H9 (cell line): ENCODE data around the gene TIMM9. TPM values are rescaled to one million over a fixed set of nuclear protein-coding genes. Genes with fewer than 3 reads are reported as not detected.
A peak's percentile ranks its signal among the peaks of the same experiment; 100 is the strongest.

Experiments used
- DNase-seq: peaks from one replicate; pipeline ENCODE4 v3.0.0-alpha.2; 2017
- H2AFZ ChIP-seq: one replicate; pipeline ENCODE4 v1.6.1; 2013; ENCODE audit warnings: mild to moderate bottlenecking, low read length, control low read depth, moderate library complexity
- H2AK5ac ChIP-seq: 2 replicates; pipeline ENCODE4 v1.6.1; 2013; ENCODE audit warnings: low read length, control low read depth, mixed read lengths; ENCODE audit not compliant: insufficient read length
- H2BK120ac ChIP-seq: one replicate; pipeline ENCODE4 v1.6.1; 2013; ENCODE audit warnings: low read depth, mild to moderate bottlenecking, low read length, control low read depth, inconsistent platforms; ENCODE audit not compliant: poor library complexity, severe bottlenecking
- H2BK12ac ChIP-seq: 2 replicates; pipeline ENCODE4 v1.6.1; 2013; ENCODE audit warnings: low read length, control low read depth, mixed read lengths, low read depth; ENCODE audit not compliant: insufficient read length
- H2BK15ac ChIP-seq: 2 replicates; pipeline ENCODE4 v1.6.1; 2013; ENCODE audit warnings: low read depth, low read length, control low read depth
- H2BK20ac ChIP-seq: one replicate; pipeline ENCODE4 v1.6.1; 2013; ENCODE audit warnings: low read depth, mild to moderate bottlenecking, low read length, control low read depth, inconsistent platforms; ENCODE audit not compliant: poor library complexity, severe bottlenecking
- H2BK5ac ChIP-seq: 2 replicates; pipeline ENCODE4 v1.6.1; 2013; ENCODE audit warnings: low read length, control low read depth, mixed read lengths; ENCODE audit not compliant: insufficient read length
- H3K14ac ChIP-seq: 2 replicates; pipeline ENCODE4 v1.6.1; 2013; ENCODE audit warnings: low read length, control low read depth; ENCODE audit not compliant: insufficient read depth
- H3K18ac ChIP-seq: 2 replicates; pipeline ENCODE4 v1.6.1; 2013; ENCODE audit warnings: low read depth, mild to moderate bottlenecking, mixed read lengths, low read length, control low read depth; ENCODE audit not compliant: insufficient read length
- H3K23ac ChIP-seq: 2 replicates; pipeline ENCODE4 v1.6.1; 2013; ENCODE audit warnings: low read length, control low read depth, mixed read lengths, low read depth; ENCODE audit not compliant: insufficient read length
- H3K23me2 ChIP-seq: 2 replicates; pipeline ENCODE4 v1.6.1; 2013; ENCODE audit warnings: low read depth, mild to moderate bottlenecking, mixed read lengths, low read length, control low read depth; ENCODE audit not compliant: insufficient read length, poor library complexity, severe bottlenecking
- H3K27ac ChIP-seq: 2 replicates; pipeline ENCODE4 v1.5.1; 2013; ENCODE audit warnings: low read length, control low read depth, mixed read lengths, low read depth; ENCODE audit not compliant: insufficient read length
- H3K27me3 ChIP-seq: 2 replicates; pipeline ENCODE4 v1.6.1; 2013; ENCODE audit warnings: low read length, control low read depth, inconsistent platforms; ENCODE audit not compliant: insufficient read depth
- H3K4ac ChIP-seq: 2 replicates; pipeline ENCODE4 v1.6.1; 2013; ENCODE audit warnings: low read depth, mild to moderate bottlenecking, control low read depth, inconsistent platforms, low read length, moderate library complexity
- H3K4me1 ChIP-seq: 2 replicates; pipeline ENCODE4 v1.6.1; 2013; ENCODE audit warnings: low read length, control low read depth, inconsistent platforms; ENCODE audit not compliant: insufficient read depth
- H3K4me2 ChIP-seq: 2 replicates; pipeline ENCODE4 v1.6.1; 2013; ENCODE audit warnings: low read length, control low read depth, mixed read lengths; ENCODE audit not compliant: insufficient read length, insufficient read depth
- H3K56ac ChIP-seq: 2 replicates; pipeline ENCODE4 v1.6.1; 2013; ENCODE audit warnings: low read depth, mild to moderate bottlenecking, mixed read lengths, low read length, control low read depth; ENCODE audit not compliant: insufficient read length
- H3K79me1 ChIP-seq: 2 replicates; pipeline ENCODE4 v1.6.1; 2013; ENCODE audit warnings: low read depth, mild to moderate bottlenecking, moderate library complexity, low read length, control low read depth, inconsistent platforms; ENCODE audit not compliant: insufficient read depth, poor library complexity, severe bottlenecking
- H3K79me2 ChIP-seq: 2 replicates; pipeline ENCODE4 v1.6.1; 2013; ENCODE audit warnings: low read length, control low read depth, inconsistent platforms; ENCODE audit not compliant: insufficient read depth
- H3K9ac ChIP-seq: 2 replicates; pipeline ENCODE4 v1.6.1; 2013; ENCODE audit warnings: low read length, control low read depth, mixed read lengths; ENCODE audit not compliant: insufficient read length; ENCODE audit errors: extremely low read depth
- H3K9me3 ChIP-seq: one replicate; pipeline ENCODE4 v1.6.1; 2013; ENCODE audit warnings: low read depth, low read length, inconsistent platforms; ENCODE audit not compliant: control insufficient read depth
- H3T11ph ChIP-seq: one replicate; pipeline ENCODE4 v1.6.1; 2013; ENCODE audit warnings: mild to moderate bottlenecking, low read length, control low read depth, inconsistent platforms
- H4K20me1 ChIP-seq: one replicate; pipeline ENCODE4 v1.6.1; 2013; ENCODE audit not compliant: control insufficient read depth, insufficient read length, insufficient read depth
- H4K5ac ChIP-seq: 2 replicates; pipeline ENCODE4 v1.6.1; 2013; ENCODE audit warnings: low read depth, mild to moderate bottlenecking, mixed read lengths, low read length, control low read depth; ENCODE audit not compliant: insufficient read length
- H4K8ac ChIP-seq: replicated peaks from 2 replicates; pipeline ENCODE4 v1.6.1; 2013; ENCODE audit warnings: low read length, control low read depth, mixed read lengths, low read depth; ENCODE audit not compliant: insufficient read length
- H4K91ac ChIP-seq: 2 replicates; pipeline ENCODE4 v1.6.1; 2013; ENCODE audit warnings: low read depth, mild to moderate bottlenecking, moderate library complexity, mixed read lengths, low read length, control low read depth; ENCODE audit not compliant: insufficient read length
- H3K27ac Mint-ChIP-seq, 3 experiments: 2 replicates in 2 of 3; 3 replicates in 1 of 3; pipeline ENCODE4 v1.8.0; 2020 to 2021; ENCODE audit warnings: mixed read lengths in 3 of 3, mild to moderate bottlenecking in 1 of 3, moderate library complexity in 1 of 3
- H3K27me3 Mint-ChIP-seq: 2 replicates; pipeline ENCODE4 v1.8.0; 2021; ENCODE audit warnings: low read depth, mild to moderate bottlenecking, moderate library complexity, mixed read lengths
- H3K36me3 Mint-ChIP-seq, 3 experiments: 2 replicates in 2 of 3; 3 replicates in 1 of 3; pipeline ENCODE4 v1.8.0; 2020 to 2021; ENCODE audit warnings: low read depth in 3 of 3, mixed read lengths in 3 of 3; ENCODE audit not compliant: insufficient read depth in 1 of 3
- H3K4me1 Mint-ChIP-seq, 2 experiments: 2 replicates each; pipeline ENCODE4 v1.8.0; 2020; ENCODE audit warnings: mixed read lengths in 2 of 2
- H3K4me3 Mint-ChIP-seq, 2 experiments: 2 replicates in 1 of 2; 3 replicates in 1 of 2; pipeline ENCODE4 v1.8.0; 2020 to 2021; ENCODE audit warnings: mild to moderate bottlenecking in 2 of 2, mixed read lengths in 2 of 2, moderate library complexity in 1 of 2
- H3K9me3 Mint-ChIP-seq, 2 experiments: 2 replicates in 1 of 2; 3 replicates in 1 of 2; pipeline ENCODE4 v1.8.0; 2020; ENCODE audit warnings: mild to moderate bottlenecking in 2 of 2, mixed read lengths in 2 of 2, moderate library complexity in 1 of 2
- WGBS: extraction: QIAGEN DNeasy Blood & Tissue Kit; methylation state at CpG from one replicate; pipeline ENCODE4 v1.1.7; 2013; ENCODE audit warnings: missing lambda C conversion rate, low lambda C conversion rate, mixed read lengths; ENCODE audit not compliant: insufficient read length; ENCODE audit errors: extremely low coverage; 5-methylcytosine and 5-hydroxymethylcytosine counted together
- long read RNA-seq: library from polyadenylated mRNA; unstranded; transcript quantifications from one replicate; pipeline ENCODE4 v2.0.0, GENCODE V29; 2020
- total RNA-seq: library from RNA; stranded (reverse); gene quantifications from 2 replicates; pipeline ENCODE4 v1.2.1, GENCODE V29; 2021
- TF ChIP-seq, protein P1 (sequence below): fragments of 200-600 bp; sonication (generic); conservative IDR thresholded peaks from 3 replicates; pipeline ENCODE4 v1.8.0; 2021; ENCODE audit warnings: antibody characterized with exemption, mild to moderate bottlenecking

The TIMM9 gene, protein sequence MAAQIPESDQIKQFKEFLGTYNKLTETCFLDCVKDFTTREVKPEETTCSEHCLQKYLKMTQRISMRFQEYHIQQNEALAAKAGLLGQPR
- total RNA-seq: 51.4 and 52.3 TPM in 2 replicates
- long read RNA-seq, partial matches to known transcripts: 44 of 51 reads
- long read RNA-seq, other reads (novel, unspliced or antisense): 5 of 51 reads

DNA sequence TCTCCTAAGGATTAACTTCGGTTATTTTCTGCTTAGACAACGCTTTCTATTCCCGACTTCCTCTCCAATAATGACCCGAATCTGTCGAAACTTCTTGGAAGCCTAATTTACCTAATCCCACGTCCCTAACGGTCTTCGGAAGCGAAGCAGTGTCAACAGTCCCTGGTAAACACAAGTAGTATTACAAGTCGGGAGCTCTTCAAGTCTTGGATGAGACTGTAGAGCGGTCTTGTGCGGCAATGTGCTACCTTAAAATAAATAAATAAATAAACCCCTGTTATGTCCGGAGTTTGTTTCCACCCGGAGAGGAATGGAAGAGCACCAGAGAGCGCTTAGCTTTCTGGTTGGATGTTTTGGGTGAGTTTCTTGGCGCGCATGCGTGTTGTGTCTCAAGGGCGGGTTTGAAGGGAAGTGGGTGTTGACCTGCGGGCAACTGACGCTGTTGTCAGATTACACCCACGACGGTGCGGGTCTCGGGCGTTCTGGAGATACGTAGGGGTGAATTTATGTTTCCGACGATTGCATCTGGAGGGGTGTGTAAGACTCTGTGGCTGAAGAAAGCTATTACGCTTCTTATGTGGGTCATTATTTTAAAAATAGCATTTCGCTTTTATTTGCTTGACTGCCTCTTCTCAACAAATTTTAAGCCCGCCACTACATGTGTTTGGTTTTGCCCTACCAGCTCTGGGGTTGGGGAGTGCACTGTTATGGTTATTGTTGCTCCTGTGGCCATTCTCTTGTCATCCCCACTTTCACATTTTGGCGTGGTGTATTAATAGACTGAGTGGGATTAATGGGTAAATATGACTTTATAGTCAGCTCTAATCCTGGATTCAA is at the start of gene TIMM9, which contains the start of gene KIAA0586:
Gene TIMM9, minus strand, starts transcription at position 251 of the 837 bp plus-strand sequence. CDS start 15,586 bp downstream, outside the sequence.
Gene KIAA0586, plus strand, starts transcription at position 439 of the 837 bp plus-strand sequence. CDS start 546 bp downstream, outside the sequence.
- Histone ChIP-seq H3K9ac (peak within 1 kb of the TSS; percentile 69), H3K9me3 (no peaks in the 10 kb centered on the region), H3K14ac (peak within 1 kb of the TSS; percentile 62), H2BK120ac (no peak within 1 kb of the TSS), H2AK5ac (no peak within 1 kb of the TSS), H4K91ac (no peak within 1 kb of the TSS), H3K4me2 (peak within 1 kb of the TSS; percentile 88), H3T11ph (no peak within 1 kb of the TSS), H4K5ac (no peak within 1 kb of the TSS), H3K23ac (no peak within 1 kb of the TSS), H2BK15ac (no peak within 1 kb of the TSS), H3K18ac (peak within 1 kb of the TSS; percentile 15), H2BK5ac (no peak within 1 kb of the TSS), H3K79me1 (no peaks in the 10 kb centered on the region), H3K23me2 (peaks cover 5% of the 10 kb centered on the region), H3K4me1 (no peaks in the 10 kb centered on the region), H2BK12ac (no peak within 1 kb of the TSS), H3K56ac (no peak within 1 kb of the TSS), H2BK20ac (peak within 1 kb of the TSS; percentile 33), H4K20me1 (no peaks in the 10 kb centered on the region), H3K27me3 (no peaks in the 10 kb centered on the region), H3K27ac (no peak within 1 kb of the TSS), H4K8ac (no peak within 1 kb of the TSS), H3K4ac (no peak within 1 kb of the TSS), H2AFZ (peak within 1 kb of the TSS; percentile 96), H3K79me2 (peaks cover 2% of the 10 kb centered on the region; the same call in 1 of the 2 replicates)
- H3K9me3 Mint-ChIP-seq: no peaks in the 10 kb centered on the region
- WGBS: no CpG with 5 or more reads among the region's 33 CpGs
- H3K4me1 Mint-ChIP-seq: peaks cover 11 to 16% of the 10 kb centered on the region in 2 experiments
- peak; percentile 96 for DNase-seq
- H3K36me3 Mint-ChIP-seq: peaks cover 7 to 23% (median 20%) of the 10 kb centered on the region in 3 experiments
- peak within 1 kb of the TSS; percentile 95 to 96 (median 96) for H3K27ac Mint-ChIP-seq
- no peaks in the 10 kb centered on the region for H3K27me3 Mint-ChIP-seq
- TF ChIP-seq, protein P1, sequence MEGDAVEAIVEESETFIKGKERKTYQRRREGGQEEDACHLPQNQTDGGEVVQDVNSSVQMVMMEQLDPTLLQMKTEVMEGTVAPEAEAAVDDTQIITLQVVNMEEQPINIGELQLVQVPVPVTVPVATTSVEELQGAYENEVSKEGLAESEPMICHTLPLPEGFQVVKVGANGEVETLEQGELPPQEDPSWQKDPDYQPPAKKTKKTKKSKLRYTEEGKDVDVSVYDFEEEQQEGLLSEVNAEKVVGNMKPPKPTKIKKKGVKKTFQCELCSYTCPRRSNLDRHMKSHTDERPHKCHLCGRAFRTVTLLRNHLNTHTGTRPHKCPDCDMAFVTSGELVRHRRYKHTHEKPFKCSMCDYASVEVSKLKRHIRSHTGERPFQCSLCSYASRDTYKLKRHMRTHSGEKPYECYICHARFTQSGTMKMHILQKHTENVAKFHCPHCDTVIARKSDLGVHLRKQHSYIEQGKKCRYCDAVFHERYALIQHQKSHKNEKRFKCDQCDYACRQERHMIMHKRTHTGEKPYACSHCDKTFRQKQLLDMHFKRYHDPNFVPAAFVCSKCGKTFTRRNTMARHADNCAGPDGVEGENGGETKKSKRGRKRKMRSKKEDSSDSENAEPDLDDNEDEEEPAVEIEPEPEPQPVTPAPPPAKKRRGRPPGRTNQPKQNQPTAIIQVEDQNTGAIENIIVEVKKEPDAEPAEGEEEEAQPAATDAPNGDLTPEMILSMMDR: no peak
- peak within 1 kb of the TSS; percentile 94 to 96 for H3K4me3 Mint-ChIP-seq
